ENCODE data around the gene ARHGAP5.

The ARHGAP5 gene, protein sequence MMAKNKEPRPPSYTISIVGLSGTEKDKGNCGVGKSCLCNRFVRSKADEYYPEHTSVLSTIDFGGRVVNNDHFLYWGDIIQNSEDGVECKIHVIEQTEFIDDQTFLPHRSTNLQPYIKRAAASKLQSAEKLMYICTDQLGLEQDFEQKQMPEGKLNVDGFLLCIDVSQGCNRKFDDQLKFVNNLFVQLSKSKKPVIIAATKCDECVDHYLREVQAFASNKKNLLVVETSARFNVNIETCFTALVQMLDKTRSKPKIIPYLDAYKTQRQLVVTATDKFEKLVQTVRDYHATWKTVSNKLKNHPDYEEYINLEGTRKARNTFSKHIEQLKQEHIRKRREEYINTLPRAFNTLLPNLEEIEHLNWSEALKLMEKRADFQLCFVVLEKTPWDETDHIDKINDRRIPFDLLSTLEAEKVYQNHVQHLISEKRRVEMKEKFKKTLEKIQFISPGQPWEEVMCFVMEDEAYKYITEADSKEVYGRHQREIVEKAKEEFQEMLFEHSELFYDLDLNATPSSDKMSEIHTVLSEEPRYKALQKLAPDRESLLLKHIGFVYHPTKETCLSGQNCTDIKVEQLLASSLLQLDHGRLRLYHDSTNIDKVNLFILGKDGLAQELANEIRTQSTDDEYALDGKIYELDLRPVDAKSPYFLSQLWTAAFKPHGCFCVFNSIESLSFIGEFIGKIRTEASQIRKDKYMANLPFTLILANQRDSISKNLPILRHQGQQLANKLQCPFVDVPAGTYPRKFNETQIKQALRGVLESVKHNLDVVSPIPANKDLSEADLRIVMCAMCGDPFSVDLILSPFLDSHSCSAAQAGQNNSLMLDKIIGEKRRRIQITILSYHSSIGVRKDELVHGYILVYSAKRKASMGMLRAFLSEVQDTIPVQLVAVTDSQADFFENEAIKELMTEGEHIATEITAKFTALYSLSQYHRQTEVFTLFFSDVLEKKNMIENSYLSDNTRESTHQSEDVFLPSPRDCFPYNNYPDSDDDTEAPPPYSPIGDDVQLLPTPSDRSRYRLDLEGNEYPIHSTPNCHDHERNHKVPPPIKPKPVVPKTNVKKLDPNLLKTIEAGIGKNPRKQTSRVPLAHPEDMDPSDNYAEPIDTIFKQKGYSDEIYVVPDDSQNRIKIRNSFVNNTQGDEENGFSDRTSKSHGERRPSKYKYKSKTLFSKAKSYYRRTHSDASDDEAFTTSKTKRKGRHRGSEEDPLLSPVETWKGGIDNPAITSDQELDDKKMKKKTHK (N-terminal part only)
- 65.7 to 213 (median 81.7) reads per million in 9 experiments for total RNA-seq

DNA sequence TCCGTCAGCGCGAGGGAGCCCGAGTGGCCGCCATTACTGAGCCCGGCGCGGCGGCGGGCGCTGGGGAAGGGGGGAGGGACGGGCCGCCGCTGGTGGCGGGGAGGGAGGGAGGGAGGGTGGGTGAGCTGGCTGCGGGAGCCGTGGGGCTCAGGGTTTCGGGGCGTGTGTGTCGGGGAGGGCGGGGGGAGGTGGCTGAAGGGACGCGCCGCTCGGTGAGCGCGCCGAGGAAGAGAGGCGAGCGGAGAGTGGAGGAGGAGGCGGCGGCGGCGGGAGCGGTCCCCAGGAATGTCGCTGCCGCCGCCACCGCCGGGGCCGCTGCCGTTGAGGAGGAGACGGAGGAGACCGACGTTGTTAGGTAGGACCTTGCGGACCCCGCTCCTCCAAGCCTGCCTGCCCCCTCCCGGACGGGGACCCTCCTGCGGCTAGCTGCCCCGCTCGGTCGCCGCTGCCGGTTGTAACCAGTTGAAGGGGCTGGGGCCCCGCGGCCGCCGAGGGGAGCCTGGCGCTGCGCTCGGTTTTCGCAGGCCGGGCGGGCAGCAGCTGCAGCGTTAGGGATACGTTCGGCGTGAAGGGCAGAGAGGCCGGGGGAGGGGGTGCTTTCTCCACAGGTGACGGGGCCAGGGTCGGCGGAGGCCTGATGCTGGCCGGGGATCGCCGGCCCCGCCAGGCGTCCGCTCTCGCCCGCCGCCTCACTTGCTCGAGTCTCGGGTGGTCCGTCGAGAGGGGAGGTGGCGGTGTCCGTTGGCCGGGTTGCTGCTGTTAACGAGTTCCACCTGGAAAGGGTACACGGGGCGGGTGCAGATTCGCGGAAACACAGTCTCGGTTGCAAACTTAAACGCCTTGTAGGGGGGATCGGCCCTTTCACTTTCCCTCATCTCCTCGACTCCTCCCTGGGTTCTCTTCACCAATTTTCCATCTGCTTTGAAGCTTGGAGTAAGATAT is at the start of gene ARHGAP5:
Gene ARHGAP5 (plus strand): TSS at position 224 of the 942 bp plus-strand sequence. CDS start 13,366 bp downstream, outside the sequence.
- Mint-ChIP-seq H3K36me3 (ENCODE audit: insufficient read depth) (peaks cover 4% of the 10 kb centered on the region), H3K4me1 (ENCODE audit: low read depth in 2 of 2) (peaks cover 20 to 29% of the 10 kb centered on the region in 2 donors), H3K9me3 (no peaks in the 10 kb centered on the region), H3K4me3 (peak within 1 kb of the TSS; percentile 92 to 96), H3K27me3 (peaks cover 0 to 4% of the 10 kb centered on the region in 2 donors), H3K27ac (peak within 1 kb of the TSS; percentile 89 to 91)
- DNase-seq (peak; percentile 5 to 56 (median 11)), ATAC-seq (replicated peaks) (peak; percentile 61)

DNA sequence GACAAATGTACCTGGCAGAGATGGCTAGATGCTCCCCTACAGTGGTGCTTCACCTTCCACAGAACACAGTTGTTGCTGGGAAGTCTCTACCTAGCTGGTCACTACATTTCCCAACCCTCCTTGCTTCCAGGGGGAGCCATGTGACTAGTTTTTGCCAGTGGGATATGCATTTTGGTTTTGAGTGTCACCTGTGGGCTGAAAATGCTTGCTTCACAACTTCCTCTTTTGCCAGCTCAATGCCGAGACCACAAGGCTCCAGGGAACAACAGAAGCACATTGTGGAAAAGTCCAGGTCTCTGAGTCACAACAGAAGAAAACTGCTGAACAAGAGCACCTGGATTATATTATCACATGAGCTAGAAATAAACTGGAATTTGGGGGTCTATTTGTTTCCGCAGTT is 48.5 kb upstream of the ARHGAP5 start:
- DNase-seq (no peak), ATAC-seq (replicated peaks) (no peak)
- Mint-ChIP-seq H3K9me3 (no peaks in the 10 kb centered on the region), H3K36me3 (ENCODE audit: insufficient read depth) (no peaks in the 10 kb centered on the region), H3K27me3 (peaks cover 15 to 38% of the 10 kb centered on the region in 2 donors), H3K4me3 (no peak overlapping the region), H3K27ac (no peak overlapping the region), H3K4me1 (ENCODE audit: low read depth in 2 of 2) (no peaks in the 10 kb centered on the region)

DNA sequence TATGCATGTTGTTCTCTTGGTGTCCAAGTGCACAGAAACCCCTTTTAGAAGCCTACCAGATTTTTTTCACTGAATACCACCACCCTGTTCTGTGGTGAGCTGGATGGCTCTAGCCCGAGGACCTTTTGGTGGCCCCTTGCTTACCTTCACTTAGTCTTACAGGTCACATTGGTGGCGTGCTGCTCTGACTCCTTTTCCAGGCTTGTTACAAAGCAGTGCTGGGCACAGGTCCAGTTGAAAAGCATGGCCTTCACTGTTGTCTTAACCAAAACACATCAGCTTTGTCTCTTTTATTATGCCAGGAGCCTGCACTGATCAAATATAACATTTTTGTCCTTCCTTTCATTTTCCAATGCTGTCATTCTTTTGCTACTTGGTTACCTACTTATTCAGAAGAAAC is 43.6 kb upstream of the ARHGAP5 start:
- no peaks in the 10 kb centered on the region for H3K36me3 Mint-ChIP-seq (ENCODE audit: insufficient read depth)
- H3K4me1 Mint-ChIP-seq (ENCODE audit: low read depth in 2 of 2), result no peaks in the 10 kb centered on the region

DNA sequence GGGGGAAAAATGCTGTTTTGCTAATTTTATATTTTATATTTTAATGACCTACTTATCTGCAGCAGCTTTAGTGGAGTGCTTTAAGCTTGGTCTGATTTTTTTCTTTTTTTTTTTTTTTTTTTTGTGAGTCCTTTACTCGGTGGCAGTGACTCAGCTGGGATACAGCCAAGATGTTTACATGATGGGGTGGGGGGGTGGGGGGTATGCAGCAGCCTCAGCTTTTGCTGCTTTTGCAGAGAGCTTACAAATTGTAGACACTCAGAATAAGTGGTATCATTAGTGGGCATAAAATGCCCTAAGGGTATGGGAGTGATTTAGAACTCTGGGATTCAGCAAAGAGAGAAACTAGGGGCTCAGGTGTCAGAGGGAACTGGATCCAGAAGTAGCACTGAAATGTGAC is 38.2 kb upstream of the ARHGAP5 start:
- no peaks in the 10 kb centered on the region for H3K36me3 Mint-ChIP-seq (ENCODE audit: insufficient read depth)
- DNase-seq, result no peak
- H3K4me1 Mint-ChIP-seq (ENCODE audit: low read depth in 2 of 2), result no peaks in the 10 kb centered on the region
- no peak overlapping the region for H3K27ac Mint-ChIP-seq
- H3K9me3 Mint-ChIP-seq, result no peaks in the 10 kb centered on the region
- H3K27me3 Mint-ChIP-seq, result peaks cover 18 to 22% of the 10 kb centered on the region in 2 donors
- ATAC-seq (replicated peaks), result no peak
- H3K4me3 Mint-ChIP-seq, result no peak overlapping the region

More for the DNA sequence above, 43.6 kb upstream of the ARHGAP5 start:
- ATAC-seq (replicated peaks) (no peak), DNase-seq (no peak)
- peaks cover 6 to 12% of the 10 kb centered on the region in 2 donors for H3K27me3 Mint-ChIP-seq
- no peak overlapping the region for H3K4me3 Mint-ChIP-seq
- no peak overlapping the region for H3K27ac Mint-ChIP-seq
- H3K9me3 Mint-ChIP-seq, result no peaks in the 10 kb centered on the region

DNA sequence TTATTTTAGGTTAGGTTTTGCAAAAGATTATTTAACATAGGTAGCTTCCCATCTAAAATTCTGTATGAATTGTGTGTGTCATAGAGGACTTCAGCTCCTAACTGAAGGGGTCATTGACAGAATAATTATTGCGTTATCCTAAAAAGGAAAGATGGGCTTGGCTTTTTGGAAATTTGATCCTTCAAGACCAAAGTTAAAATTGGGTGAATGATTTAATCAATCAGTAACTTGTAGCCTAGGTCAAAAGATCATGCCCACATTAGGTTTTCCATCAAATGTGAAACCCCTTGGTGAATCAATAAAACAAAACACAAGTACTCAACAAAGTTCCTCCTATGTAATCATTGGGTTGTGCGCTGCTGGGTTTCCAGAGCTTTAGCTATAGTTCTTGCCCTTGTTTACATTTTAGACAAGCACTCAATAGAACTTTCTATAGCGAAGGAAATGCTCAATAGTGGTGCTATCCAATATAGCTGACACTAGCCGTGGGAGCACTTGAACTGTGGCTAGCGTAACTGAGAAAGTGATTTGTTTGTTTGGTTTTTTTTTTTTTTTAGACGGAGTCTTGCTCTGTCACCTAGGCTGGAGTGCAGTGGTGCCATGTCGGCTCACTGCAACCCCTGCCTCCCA is 37.6 kb upstream of the ARHGAP5 start:
- Mint-ChIP-seq H3K36me3 (ENCODE audit: insufficient read depth) (no peaks in the 10 kb centered on the region), H3K9me3 (no peaks in the 10 kb centered on the region), H3K4me3 (no peak overlapping the region), H3K27me3 (peaks cover 18 to 24% of the 10 kb centered on the region in 2 donors), H3K27ac (no peak overlapping the region), H3K4me1 (ENCODE audit: low read depth in 2 of 2) (no peaks in the 10 kb centered on the region)
- ATAC-seq (replicated peaks) (no peak), DNase-seq (no peak)

DNA sequence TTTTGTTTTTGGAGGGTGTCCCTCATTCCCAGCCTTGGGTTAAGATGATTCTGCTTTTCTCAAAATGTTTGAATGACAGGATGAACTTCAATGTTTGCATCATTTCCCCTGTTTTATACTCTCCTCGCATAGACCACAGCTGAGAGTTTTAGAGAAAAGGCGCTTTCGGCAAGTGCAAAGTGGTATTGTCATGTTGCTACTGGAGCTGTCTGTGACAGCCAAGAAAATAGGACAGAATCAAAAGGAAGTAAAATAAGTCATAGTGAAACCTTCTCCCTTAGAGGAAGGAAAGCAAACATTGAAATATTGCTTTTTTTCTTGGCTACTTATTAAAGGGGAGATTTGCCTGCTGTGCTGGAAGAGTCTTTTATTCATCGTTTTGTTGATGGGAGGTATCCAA is 33.5 kb upstream of the ARHGAP5 start:
- Mint-ChIP-seq H3K27me3 (peaks cover 6 to 24% of the 10 kb centered on the region in 2 donors), H3K27ac (no peak overlapping the region), H3K4me3 (no peak overlapping the region), H3K9me3 (no peaks in the 10 kb centered on the region), H3K36me3 (ENCODE audit: insufficient read depth) (no peaks in the 10 kb centered on the region), H3K4me1 (ENCODE audit: low read depth in 2 of 2) (no peaks in the 10 kb centered on the region)
- no peak for DNase-seq
- ATAC-seq (replicated peaks), result no peak

DNA sequence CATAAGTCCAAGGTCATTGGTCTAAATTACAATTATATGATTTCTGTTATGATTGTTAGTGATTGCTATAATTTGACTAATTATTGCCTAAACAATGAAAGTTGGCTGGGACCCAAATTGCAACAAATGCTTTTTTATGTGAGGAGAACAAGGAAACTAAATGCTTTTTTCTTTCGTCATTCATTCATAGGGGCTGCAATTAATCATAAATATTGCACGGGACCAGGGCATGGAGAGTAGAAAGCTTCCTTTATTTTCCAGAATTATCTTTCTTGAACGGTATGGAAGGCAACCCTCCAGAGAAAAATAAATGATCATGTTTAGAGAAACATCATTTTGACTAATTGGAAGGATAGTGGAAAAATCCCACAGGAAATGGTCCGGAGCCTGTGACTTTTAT is 32.6 kb upstream of the ARHGAP5 start:
- no peak for ATAC-seq (replicated peaks)
- Mint-ChIP-seq H3K9me3 (no peaks in the 10 kb centered on the region), H3K4me3 (no peak overlapping the region), H3K27ac (no peak overlapping the region), H3K4me1 (ENCODE audit: low read depth in 2 of 2) (no peaks in the 10 kb centered on the region), H3K27me3 (peaks cover 6 to 24% of the 10 kb centered on the region in 2 donors), H3K36me3 (ENCODE audit: insufficient read depth) (no peaks in the 10 kb centered on the region)
- DNase-seq, result no peak

DNA sequence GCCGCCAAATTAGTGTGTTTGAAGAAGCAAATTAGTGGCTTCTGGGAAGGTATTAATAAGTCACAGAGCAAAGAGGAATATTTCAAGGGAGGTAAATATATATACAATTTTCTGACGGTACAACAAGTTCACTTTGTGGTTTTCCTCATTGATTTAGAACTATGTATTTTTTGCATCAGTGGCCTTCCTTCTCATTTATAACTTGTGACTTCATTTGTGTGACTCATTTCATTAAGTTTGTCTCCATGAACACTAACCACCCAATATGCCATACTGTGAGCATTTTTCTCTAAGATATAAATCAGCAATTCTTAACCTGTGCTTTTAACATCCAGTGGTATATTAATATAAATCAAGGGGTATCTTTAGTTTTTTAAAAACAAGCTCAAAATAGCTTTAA is 29.3 kb upstream of the ARHGAP5 start:
- no peak for ATAC-seq (replicated peaks)
- H3K27me3 Mint-ChIP-seq, result peaks cover 0 to 8% of the 10 kb centered on the region in 2 donors
- no peaks in the 10 kb centered on the region for H3K36me3 Mint-ChIP-seq (ENCODE audit: insufficient read depth)
- no peak for DNase-seq
- no peak overlapping the region for H3K27ac Mint-ChIP-seq
- H3K4me3 Mint-ChIP-seq, result no peak overlapping the region
- H3K4me1 Mint-ChIP-seq (ENCODE audit: low read depth in 2 of 2), result no peaks in the 10 kb centered on the region
- no peaks in the 10 kb centered on the region for H3K9me3 Mint-ChIP-seq

DNA sequence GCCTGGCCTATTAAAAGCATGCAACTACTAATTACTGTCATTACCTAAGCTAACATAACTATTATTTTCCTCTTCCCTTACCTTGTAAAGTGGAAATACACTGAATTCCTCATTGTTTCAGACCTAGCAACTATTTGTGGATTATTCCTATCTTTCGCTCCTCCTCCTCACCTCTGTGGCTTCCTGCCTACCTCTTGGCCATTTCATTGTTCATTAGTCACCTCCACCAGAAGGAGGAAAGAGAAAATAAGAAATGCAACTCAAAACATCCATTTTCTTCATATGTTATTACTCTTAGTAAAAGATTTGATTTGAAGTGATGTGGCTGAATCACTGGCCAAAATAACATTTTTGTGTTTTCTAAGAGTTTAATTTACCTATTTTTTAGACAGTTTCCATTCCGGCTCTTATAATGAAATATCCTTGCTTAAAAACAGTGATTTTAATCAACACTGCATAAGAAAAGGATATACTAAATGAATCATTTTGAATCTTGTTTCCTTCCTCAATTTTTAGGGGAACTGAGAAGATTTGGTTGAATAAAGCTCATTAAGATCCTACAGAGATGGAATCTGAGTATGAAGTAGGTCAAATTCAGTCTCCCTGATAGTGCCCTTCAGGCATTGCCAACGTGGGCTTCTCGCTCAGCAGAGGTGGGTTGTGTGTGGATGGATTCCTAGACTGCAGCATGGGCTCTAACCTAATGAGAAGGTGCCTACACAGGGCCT is 27.6 kb upstream of the ARHGAP5 start:
- no peak for ATAC-seq (replicated peaks)
- Mint-ChIP-seq H3K4me3 (no peak overlapping the region), H3K27ac (no peak overlapping the region), H3K4me1 (ENCODE audit: low read depth in 2 of 2) (no peaks in the 10 kb centered on the region), H3K36me3 (ENCODE audit: insufficient read depth) (no peaks in the 10 kb centered on the region), H3K27me3 (no peaks in the 10 kb centered on the region), H3K9me3 (no peaks in the 10 kb centered on the region)
- DNase-seq, result no peak

DNA sequence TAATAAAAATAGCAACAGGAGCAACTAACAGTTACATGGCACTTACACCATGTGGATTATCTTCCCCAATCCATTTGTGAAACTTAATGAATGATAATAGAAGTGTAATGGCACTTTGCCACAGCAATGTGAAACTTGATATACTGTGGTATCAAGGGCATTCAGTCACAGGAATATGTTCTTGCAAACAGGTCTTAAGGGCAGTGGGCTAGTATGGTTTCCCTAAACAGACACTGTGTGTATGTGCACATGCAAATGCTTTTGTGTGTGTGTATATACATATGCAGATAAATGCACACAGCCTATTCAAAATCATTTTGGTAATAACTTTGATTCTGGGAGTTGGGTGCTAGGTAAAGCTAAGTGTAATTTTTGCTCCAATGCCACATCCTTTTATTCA is 26.2 kb upstream of the ARHGAP5 start:
- ATAC-seq (replicated peaks), result no peak

DNA sequence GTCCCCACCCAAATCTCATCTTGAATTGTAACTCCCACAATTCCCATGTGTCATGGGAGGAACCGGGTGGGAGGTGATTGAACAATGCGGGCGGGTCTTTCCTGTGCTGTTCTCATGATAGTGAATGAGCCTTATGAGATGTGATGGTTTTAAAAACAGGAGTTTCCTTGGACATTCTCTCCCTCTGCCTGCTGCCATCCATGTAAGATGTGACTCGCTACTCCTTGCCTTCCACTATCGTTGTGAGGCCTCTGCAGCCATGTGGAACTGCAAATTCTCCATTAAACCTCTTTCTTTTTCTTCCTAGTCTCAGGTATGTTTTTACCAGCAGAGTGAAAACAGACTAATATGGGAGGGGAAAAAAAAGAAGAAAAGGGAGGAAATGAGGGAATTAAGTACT is 22.6 kb upstream of the ARHGAP5 start:
- Mint-ChIP-seq H3K4me3 (no peak overlapping the region), H3K36me3 (ENCODE audit: insufficient read depth) (no peaks in the 10 kb centered on the region), H3K27me3 (peaks cover 25 to 30% of the 10 kb centered on the region in 2 donors), H3K9me3 (no peaks in the 10 kb centered on the region), H3K27ac (no peak overlapping the region), H3K4me1 (ENCODE audit: low read depth in 2 of 2) (no peaks in the 10 kb centered on the region)
- ATAC-seq (replicated peaks) (no peak), DNase-seq (no peak)

More for the DNA sequence above, 26.2 kb upstream of the ARHGAP5 start:
- H3K9me3 Mint-ChIP-seq, result no peaks in the 10 kb centered on the region
- no peak for DNase-seq
- no peaks in the 10 kb centered on the region for H3K4me1 Mint-ChIP-seq (ENCODE audit: low read depth in 2 of 2)
- no peak overlapping the region for H3K4me3 Mint-ChIP-seq
- no peak overlapping the region for H3K27ac Mint-ChIP-seq
- H3K27me3 Mint-ChIP-seq, result no peaks in the 10 kb centered on the region
- no peaks in the 10 kb centered on the region for H3K36me3 Mint-ChIP-seq (ENCODE audit: insufficient read depth)
